ENCODE data around the gene COL4A1. TPM values are rescaled to one million over a fixed set of nuclear protein-coding genes. Genes with fewer than 3 reads are reported as not detected.

COL4A1 gene
- total and polyA plus RNA-seq, 4 donors = 162 to 377 (median 214) TPM

DNA sequence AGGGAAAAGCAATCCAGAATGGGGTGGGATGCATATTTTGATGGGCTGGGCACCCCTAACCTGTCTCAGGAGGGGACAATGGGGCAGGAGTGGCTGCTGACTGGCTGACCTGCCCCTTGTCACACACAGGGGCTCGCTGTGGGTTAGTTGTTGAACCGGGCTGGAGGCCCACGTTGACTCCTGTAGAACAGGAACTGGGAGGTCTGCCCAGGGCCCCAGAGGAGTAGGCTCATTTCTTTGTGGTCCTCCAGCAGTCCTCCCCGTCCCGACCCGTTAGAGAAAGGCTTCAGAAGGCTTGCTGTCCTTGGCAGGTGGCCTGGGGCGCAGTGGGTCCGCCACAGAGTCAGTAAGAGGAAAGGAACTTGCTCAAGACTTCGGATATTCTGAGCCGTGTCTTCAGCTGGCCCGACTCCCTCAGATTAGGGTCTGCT, 70.1 kb downstream of the COL4A1 start:
- peaks cover 14% of the 10 kb centered on the region for H3K4me1 ChIP-seq (ENCODE audit: control insufficient read depth, insufficient read depth, low read length)
- WGBS (ENCODE audit: insufficient coverage) = 82% methylated on average over 11 of the region's 11 CpGs

DNA sequence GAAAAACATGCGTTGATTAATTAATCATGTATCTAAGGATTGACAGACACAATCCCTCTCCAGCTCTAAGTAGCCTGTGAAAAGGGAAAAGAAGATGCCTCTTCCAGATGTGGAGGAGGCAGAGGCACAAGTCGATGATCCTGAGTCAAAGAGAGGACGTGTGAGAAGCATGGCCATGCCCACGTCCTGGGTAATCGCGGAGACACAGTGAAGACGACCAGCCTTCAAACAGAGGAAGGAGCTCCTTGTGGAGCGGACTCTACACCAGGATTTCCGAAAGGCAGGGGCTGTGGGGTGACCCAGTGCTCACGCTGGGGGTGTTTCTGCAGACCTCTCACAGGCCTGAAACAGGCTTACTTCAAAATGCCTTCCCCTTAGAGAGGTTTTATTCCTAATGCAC, 70.5 kb downstream of the COL4A1 start:
- peak overlapping the region; percentile 53 for H3K27ac ChIP-seq (ENCODE audit: low read depth, low read length)
- H3K4me1 ChIP-seq (ENCODE audit: control insufficient read depth, insufficient read depth, low read length) = peaks cover 14% of the 10 kb centered on the region
- no peak for DNase-seq (ENCODE audit: low read depth in 4 of 6, low spot score in 6 of 6)
- H3K27me3 ChIP-seq (ENCODE audit: control insufficient read depth, insufficient read depth, low read length) = no peaks in the 10 kb centered on the region
- peaks cover 2% of the 10 kb centered on the region for H3K36me3 ChIP-seq (ENCODE audit: control insufficient read depth, insufficient read depth, low read length)
- WGBS (ENCODE audit: insufficient coverage) = 94% methylated on average over 9 of the region's 10 CpGs
- no peaks in the 10 kb centered on the region for H3K9me3 ChIP-seq (ENCODE audit: control insufficient read depth, insufficient read depth, low read length)
- H3K4me3 ChIP-seq (ENCODE audit: low read depth, low read length) = no peak overlapping the region

More for the DNA sequence above, 70.1 kb downstream of the COL4A1 start:
- Histone ChIP-seq H3K36me3 (ENCODE audit: control insufficient read depth, insufficient read depth, low read length) (peaks cover 2% of the 10 kb centered on the region), H3K27ac (ENCODE audit: low read depth, low read length) (peak overlapping the region; percentile 53), H3K4me3 (ENCODE audit: low read depth, low read length) (no peak overlapping the region), H3K27me3 (ENCODE audit: control insufficient read depth, insufficient read depth, low read length) (no peaks in the 10 kb centered on the region), H3K9me3 (ENCODE audit: control insufficient read depth, insufficient read depth, low read length) (no peaks in the 10 kb centered on the region)
- DNase-seq (ENCODE audit: low read depth in 4 of 6, low spot score in 6 of 6) = no peak

DNA sequence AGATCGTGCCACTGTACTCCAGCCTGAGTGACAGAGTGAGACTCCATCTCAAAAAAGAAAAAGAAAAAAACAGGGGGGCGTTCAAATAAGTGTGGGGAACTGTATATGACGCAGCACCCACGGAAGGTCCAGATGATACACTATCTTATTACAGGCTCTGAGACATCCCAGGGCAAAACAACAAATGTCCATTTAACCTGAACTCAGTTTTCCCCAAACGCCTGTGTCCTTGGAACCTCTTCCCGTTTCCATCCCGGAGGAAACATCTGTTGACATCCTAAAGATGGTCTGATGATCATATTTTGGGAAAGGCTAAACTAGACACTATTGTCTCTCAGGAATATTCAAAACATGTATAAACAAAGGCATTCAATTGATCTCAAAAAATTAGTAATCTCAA, 72.4 kb downstream of the COL4A1 start:
- Histone ChIP-seq H3K27ac (ENCODE audit: low read depth, low read length) (no peak overlapping the region), H3K4me3 (ENCODE audit: low read depth, low read length) (no peak overlapping the region), H3K4me1 (ENCODE audit: control insufficient read depth, insufficient read depth, low read length) (peaks cover 9% of the 10 kb centered on the region), H3K27me3 (ENCODE audit: control insufficient read depth, insufficient read depth, low read length) (no peaks in the 10 kb centered on the region), H3K9me3 (ENCODE audit: control insufficient read depth, insufficient read depth, low read length) (no peaks in the 10 kb centered on the region), H3K36me3 (ENCODE audit: control insufficient read depth, insufficient read depth, low read length) (no peaks in the 10 kb centered on the region)
- 100% methylated on average over 1 of the region's 7 CpGs for WGBS (ENCODE audit: insufficient coverage)
- DNase-seq (ENCODE audit: low read depth in 4 of 6, low spot score in 6 of 6) = no peak

DNA sequence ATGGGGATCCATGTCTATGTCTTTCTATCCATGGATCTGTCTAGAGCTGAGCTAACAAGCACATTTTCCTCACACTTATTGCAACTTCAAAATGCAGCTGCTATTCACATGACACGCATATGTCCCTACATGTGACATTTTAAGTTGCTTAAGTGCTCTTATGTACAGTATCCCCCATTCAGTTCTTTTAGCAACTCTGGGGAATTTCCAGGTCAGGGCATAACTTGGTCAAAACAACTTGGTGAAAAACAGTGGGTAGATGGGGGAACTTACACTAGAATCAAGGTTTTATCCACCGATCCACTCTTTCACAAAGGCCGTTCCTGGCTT, 73.0 kb downstream of the COL4A1 start:
- Histone ChIP-seq H3K36me3 (ENCODE audit: control insufficient read depth, insufficient read depth, low read length) (no peaks in the 10 kb centered on the region), H3K27ac (ENCODE audit: low read depth, low read length) (no peak overlapping the region), H3K27me3 (ENCODE audit: control insufficient read depth, insufficient read depth, low read length) (no peaks in the 10 kb centered on the region), H3K4me3 (ENCODE audit: low read depth, low read length) (no peak overlapping the region), H3K9me3 (ENCODE audit: control insufficient read depth, insufficient read depth, low read length) (no peaks in the 10 kb centered on the region), H3K4me1 (ENCODE audit: control insufficient read depth, insufficient read depth, low read length) (peaks cover 9% of the 10 kb centered on the region)
- 50% methylated on average over 2 of the region's 3 CpGs for WGBS (ENCODE audit: insufficient coverage)
- DNase-seq (ENCODE audit: low read depth in 4 of 6, low spot score in 6 of 6) = no peak

DNA sequence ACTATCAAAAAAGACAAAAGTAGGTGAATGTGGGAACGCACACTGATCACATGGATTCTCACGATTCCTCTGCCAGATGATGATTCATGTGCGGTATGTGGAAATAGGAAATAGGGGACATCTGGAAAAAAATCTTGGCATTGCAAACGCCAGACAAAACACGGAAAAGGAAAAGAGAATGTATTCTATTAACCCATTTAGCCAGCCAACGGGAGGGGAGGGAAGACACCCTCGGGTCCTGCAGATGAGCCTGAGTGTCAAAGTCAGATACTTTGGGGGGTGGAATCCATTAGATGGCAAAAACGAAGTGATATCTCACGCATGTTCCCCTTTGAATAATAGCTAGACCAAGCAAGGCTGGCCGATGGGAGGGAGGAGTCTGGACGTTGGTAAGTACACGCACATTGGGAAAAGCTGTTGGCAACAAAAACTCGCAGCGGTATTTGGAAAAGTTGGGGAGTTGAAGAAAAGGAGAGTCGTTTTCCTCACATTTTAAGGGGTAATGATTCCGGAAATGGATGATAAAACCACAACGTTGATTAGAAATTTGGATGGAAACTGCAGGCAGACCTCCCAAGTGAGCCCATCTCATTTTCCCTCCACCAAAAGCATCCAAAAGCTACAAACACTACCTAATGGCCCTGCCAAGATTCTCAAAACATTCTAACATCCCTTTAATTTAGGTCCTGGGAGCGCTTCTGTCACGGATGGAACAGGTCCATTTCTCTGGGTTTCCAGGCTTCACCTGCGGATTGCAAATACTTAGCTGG, 73.6 kb downstream of the COL4A1 start:
- H3K9me3 ChIP-seq (ENCODE audit: control insufficient read depth, insufficient read depth, low read length) = no peaks in the 10 kb centered on the region
- H3K4me3 ChIP-seq (ENCODE audit: low read depth, low read length) = no peak overlapping the region
- H3K36me3 ChIP-seq (ENCODE audit: control insufficient read depth, insufficient read depth, low read length) = no peaks in the 10 kb centered on the region
- peaks cover 9% of the 10 kb centered on the region for H3K4me1 ChIP-seq (ENCODE audit: control insufficient read depth, insufficient read depth, low read length)
- WGBS (ENCODE audit: insufficient coverage) = 90% methylated on average over 8 of the region's 20 CpGs
- DNase-seq (ENCODE audit: low read depth in 4 of 6, low spot score in 6 of 6) = peak in 2 of 6 donors; percentile 38 to 58
- H3K27me3 ChIP-seq (ENCODE audit: control insufficient read depth, insufficient read depth, low read length) = no peaks in the 10 kb centered on the region
- H3K27ac ChIP-seq (ENCODE audit: low read depth, low read length) = no peak overlapping the region

DNA sequence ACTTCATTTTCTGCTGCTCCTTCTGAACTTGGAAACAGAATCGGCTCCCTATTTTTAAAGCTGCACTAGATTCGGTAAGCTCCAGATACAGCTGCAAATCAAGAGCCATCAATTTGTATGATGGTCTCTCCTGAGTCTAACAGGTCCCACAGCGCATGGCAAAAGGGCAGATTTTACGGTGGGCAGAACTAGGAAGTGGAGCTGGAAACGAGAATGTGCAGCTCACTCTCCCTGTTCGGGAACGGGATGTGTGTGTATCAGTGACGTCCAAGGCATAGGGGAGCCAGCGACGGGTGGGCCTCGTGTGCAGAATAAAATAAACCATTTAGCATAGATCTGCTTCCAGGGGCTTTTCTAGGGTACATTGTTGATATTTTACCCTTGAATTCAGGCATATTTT, 74.2 kb downstream of the COL4A1 start:
- H3K36me3 ChIP-seq (ENCODE audit: control insufficient read depth, insufficient read depth, low read length) = no peaks in the 10 kb centered on the region
- H3K27me3 ChIP-seq (ENCODE audit: control insufficient read depth, insufficient read depth, low read length) = no peaks in the 10 kb centered on the region
- H3K9me3 ChIP-seq (ENCODE audit: control insufficient read depth, insufficient read depth, low read length) = no peaks in the 10 kb centered on the region
- peaks cover 9% of the 10 kb centered on the region for H3K4me1 ChIP-seq (ENCODE audit: control insufficient read depth, insufficient read depth, low read length)
- DNase-seq (ENCODE audit: low read depth in 4 of 6, low spot score in 6 of 6) = no peak
- no peak overlapping the region for H3K27ac ChIP-seq (ENCODE audit: low read depth, low read length)
- no peak overlapping the region for H3K4me3 ChIP-seq (ENCODE audit: low read depth, low read length)
- 72% methylated on average over 8 of the region's 11 CpGs for WGBS (ENCODE audit: insufficient coverage)

DNA sequence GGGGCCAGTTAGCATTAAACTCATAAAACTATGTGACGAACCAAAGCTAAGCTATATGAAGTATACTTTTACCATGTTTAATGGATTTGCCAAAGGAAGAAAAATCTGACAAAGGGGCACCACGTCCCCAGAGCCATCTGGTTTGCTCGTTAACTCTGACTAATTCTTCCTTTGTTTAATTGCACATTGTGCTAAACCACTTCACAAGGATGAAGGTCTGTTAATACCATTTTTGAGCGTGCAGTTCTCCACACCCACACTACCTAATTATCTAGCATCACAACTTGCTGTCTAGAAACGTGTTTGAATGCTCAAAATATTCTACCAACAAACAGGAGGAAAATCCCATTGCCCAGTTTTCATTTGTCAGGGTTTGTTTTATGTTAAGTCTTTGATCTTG, 74.8 kb downstream of the COL4A1 start:
- DNase-seq (ENCODE audit: low read depth in 4 of 6, low spot score in 6 of 6) = no peak
- Histone ChIP-seq H3K27ac (ENCODE audit: low read depth, low read length) (no peak overlapping the region), H3K27me3 (ENCODE audit: control insufficient read depth, insufficient read depth, low read length) (no peaks in the 10 kb centered on the region), H3K4me1 (ENCODE audit: control insufficient read depth, insufficient read depth, low read length) (peaks cover 9% of the 10 kb centered on the region), H3K4me3 (ENCODE audit: low read depth, low read length) (no peak overlapping the region), H3K36me3 (ENCODE audit: control insufficient read depth, insufficient read depth, low read length) (no peaks in the 10 kb centered on the region), H3K9me3 (ENCODE audit: control insufficient read depth, insufficient read depth, low read length) (no peaks in the 10 kb centered on the region)
- WGBS (ENCODE audit: insufficient coverage) = 60% methylated on average over 1 of the region's 5 CpGs

DNA sequence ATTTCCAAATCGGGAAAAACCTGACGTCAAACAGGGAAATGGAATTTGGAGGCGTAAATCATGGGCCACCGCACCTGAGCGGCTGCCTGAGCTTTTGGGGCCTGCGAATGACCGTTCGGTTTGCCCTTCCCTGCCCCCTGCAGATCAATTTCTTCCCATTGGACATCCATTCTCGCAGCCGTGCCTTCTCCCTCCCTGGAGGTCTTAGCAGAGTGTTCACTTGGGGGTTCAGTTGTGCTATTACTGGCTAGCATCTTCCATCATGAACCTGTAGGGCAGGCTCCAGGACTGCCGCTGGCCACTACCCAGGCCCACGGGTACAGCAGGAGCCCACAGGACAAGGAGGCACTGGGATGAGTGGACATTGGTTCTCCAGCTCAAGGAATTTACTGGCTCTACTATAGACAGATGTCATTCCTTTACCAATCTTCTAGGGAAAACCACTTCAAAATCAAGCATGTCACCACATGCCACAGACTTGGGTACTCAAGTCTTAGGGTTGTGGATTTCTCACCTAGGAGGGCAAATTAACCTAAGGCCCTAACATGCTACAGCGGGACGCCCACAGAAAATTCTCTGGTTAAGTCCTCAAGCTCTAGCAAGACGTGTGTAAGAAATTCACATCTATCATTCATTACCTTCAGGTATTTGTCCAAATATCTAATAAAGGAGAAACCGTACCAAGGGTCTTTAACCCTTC, 75.5 kb downstream of the COL4A1 start:
- Histone ChIP-seq H3K4me3 (ENCODE audit: low read depth, low read length) (no peak overlapping the region), H3K27me3 (ENCODE audit: control insufficient read depth, insufficient read depth, low read length) (no peaks in the 10 kb centered on the region), H3K4me1 (ENCODE audit: control insufficient read depth, insufficient read depth, low read length) (peaks cover 4% of the 10 kb centered on the region), H3K27ac (ENCODE audit: low read depth, low read length) (no peak overlapping the region), H3K36me3 (ENCODE audit: control insufficient read depth, insufficient read depth, low read length) (no peaks in the 10 kb centered on the region), H3K9me3 (ENCODE audit: control insufficient read depth, insufficient read depth, low read length) (no peaks in the 10 kb centered on the region)
- no peak for DNase-seq (ENCODE audit: low read depth in 4 of 6, low spot score in 6 of 6)
- 91% methylated on average over 13 of the region's 16 CpGs for WGBS (ENCODE audit: insufficient coverage)

DNA sequence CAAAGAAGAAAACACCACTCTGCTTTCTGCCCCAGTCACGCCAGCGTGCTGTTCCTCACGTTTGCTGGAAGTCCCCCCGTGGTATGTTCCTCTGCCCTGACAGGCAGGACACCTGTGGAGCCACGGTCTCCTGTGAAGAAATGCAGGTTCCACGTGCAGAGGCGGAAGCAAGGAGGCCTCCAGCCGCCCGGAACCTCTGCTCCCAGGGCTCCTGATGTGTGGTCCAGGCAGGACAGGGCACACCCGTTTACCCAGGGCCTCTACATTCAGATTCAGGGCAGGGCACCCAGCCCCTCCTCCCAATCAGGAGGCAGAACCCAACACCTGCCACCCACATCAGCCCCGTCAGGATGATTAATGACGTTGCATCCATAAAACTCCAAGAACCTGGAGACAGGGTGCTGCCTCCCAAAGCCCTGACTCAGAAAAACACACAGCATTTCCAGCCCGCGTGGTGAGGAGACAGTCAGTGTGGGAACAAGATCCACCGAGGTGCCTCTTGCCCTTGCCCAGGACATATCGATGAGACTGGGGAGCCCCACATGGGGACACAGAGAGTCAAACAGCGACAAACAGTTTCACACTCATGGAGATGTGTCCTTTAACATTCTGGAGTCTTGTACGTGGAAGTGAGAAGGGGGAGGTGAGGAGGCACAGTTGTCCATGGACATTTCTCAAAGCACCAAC, 76.2 kb downstream of the COL4A1 start:
- DNase-seq (ENCODE audit: low read depth in 4 of 6, low spot score in 6 of 6) = no peak
- peaks cover 3% of the 10 kb centered on the region for H3K4me1 ChIP-seq (ENCODE audit: control insufficient read depth, insufficient read depth, low read length)
- no peak overlapping the region for H3K27ac ChIP-seq (ENCODE audit: low read depth, low read length)
- no peak overlapping the region for H3K4me3 ChIP-seq (ENCODE audit: low read depth, low read length)
- H3K9me3 ChIP-seq (ENCODE audit: control insufficient read depth, insufficient read depth, low read length) = no peaks in the 10 kb centered on the region
- no peaks in the 10 kb centered on the region for H3K27me3 ChIP-seq (ENCODE audit: control insufficient read depth, insufficient read depth, low read length)
- no peaks in the 10 kb centered on the region for H3K36me3 ChIP-seq (ENCODE audit: control insufficient read depth, insufficient read depth, low read length)
- WGBS (ENCODE audit: insufficient coverage) = 75% methylated on average over 13 of the region's 18 CpGs
